Measurements from ENCODE around the gene KMT2A.

- TF ChIP-seq SMARCA5 (IDR thresholded peaks at IDR 0.05), result no peak
- TF ChIP-seq EP300 (IDR thresholded peaks at IDR 0.05; ENCODE audit: borderline replicate concordance in 1 of 2, control insufficient read depth in 1 of 2, low read depth in 2 of 2, low read length in 2 of 2), result no peak
- no peak for TF ChIP-seq CHD2 (IDR thresholded peaks at IDR 0.05; ENCODE audit: borderline replicate concordance, low read depth, low read length)
- no peak for TF ChIP-seq CTCF (IDR thresholded peaks at IDR 0.05 in 2 of 3, conservative IDR thresholded peaks at IDR 0.05 in 1 of 3; ENCODE audit: control insufficient read depth in 2 of 3, extremely low read depth in 1 of 3, insufficient read depth in 1 of 3, low read depth in 3 of 3, low read length in 3 of 3)
- no peak for TF ChIP-seq POLR2A (IDR thresholded peaks at IDR 0.05; ENCODE audit: low read depth, low read length)
- TF ChIP-seq CEBPB (IDR thresholded peaks at IDR 0.05; ENCODE audit: borderline replicate concordance in 1 of 2, low read depth in 2 of 2, low read length in 2 of 2), result no peak
- no peak for TF ChIP-seq GABPA (IDR thresholded peaks at IDR 0.05; ENCODE audit: low read depth)
- TF ChIP-seq MEF2A (IDR thresholded peaks at IDR 0.05; ENCODE audit: insufficient read depth, low read depth, low read length), result no peak
- no peak for TF ChIP-seq TCF7 (IDR thresholded peaks at IDR 0.05; ENCODE audit: borderline replicate concordance)
- no peak for TF ChIP-seq NFIC (IDR thresholded peaks at IDR 0.05; ENCODE audit: low read depth, low read length)
- no peak for TF ChIP-seq RB1 (IDR thresholded peaks at IDR 0.05; ENCODE audit: borderline replicate concordance)
Measured at GRCh38 chr11:118569670-118570069, 133.4 kb downstream of the KMT2A start.
